AG09309 (cell line): Measurements from ENCODE around the gene BDH1.
"Not testable (repeated sequence)": the region's sequence is repeated elsewhere in the genome, so short reads cannot be mapped to it uniquely, and the experiment has no call there.

Source experiments
- DNase-seq: peaks from one replicate; pipeline ENCODE4 v3.0.0-alpha.2; 2010; ENCODE audit warnings: low read depth
- H3K4me3 ChIP-seq: 2 replicates; pipeline ENCODE4 v1.5.1; 2011; ENCODE audit warnings: mild to moderate bottlenecking, low read depth, low read length, moderate library complexity; ENCODE audit not compliant: control insufficient read depth
- TF ChIP-seq, protein P1 (sequence below): IDR thresholded peaks from 2 replicates; pipeline ENCODE4 v1.5.1; 2011; ENCODE audit warnings: mild to moderate bottlenecking, low read depth, low read length, inconsistent platforms; ENCODE audit not compliant: insufficient read depth, control insufficient read depth; ENCODE audit errors: missing control alignments

The BDH1 gene, protein sequence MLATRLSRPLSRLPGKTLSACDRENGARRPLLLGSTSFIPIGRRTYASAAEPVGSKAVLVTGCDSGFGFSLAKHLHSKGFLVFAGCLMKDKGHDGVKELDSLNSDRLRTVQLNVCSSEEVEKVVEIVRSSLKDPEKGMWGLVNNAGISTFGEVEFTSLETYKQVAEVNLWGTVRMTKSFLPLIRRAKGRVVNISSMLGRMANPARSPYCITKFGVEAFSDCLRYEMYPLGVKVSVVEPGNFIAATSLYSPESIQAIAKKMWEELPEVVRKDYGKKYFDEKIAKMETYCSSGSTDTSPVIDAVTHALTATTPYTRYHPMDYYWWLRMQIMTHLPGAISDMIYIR

DNA sequence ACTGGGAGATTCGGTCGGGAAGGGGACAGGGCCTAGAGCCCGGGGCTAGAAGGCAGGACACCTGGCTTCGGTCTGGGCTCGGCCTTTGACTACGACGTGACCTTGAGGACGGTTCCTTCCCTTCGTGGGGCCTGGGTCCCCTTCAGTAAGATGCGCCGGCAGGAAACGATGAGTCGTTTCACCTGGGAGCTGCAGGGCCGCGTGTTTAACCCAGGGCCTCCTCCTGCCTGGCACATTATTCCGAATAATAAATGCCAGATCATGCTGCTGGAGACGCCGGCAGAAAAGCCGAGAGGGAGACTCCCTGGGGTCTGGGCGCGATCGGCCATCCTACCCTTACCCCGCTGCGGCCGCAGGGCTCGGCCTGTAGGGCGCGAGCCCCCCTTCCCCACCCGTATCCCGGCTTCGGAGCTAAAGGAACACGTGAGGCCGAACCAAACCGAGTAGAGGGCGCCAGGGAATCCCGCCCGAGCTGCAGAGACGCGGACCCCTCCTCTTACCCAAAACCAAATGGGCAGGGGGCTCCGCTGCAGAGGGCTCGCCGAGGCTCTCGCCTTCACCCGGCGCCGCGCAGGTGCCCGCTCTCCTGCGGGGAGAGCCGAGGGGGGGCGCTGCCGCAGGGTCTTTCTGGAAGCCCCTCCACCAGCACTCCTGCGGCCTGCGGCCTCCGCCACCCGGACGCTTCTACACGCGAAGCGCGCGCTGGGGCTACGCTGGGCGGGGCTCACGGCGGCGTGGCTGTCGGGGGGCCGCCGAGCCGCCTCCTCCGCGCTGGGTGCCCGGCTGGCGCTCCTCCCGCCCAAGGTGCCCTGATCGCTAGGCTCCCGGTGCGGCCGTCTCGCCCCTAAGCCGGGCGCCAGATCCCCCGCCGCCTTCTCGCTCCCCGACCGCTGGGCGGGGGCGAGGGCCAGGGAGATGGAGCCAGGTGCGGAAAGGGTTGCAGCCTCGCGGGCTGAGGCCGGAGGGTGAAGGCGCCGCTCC is at the start of gene BDH1:
Gene BDH1 (minus strand): TSS at position 688 of the 981 bp plus-strand sequence. CDS start 9,525 bp downstream, outside the sequence.
- no peak for DNase-seq

DNA sequence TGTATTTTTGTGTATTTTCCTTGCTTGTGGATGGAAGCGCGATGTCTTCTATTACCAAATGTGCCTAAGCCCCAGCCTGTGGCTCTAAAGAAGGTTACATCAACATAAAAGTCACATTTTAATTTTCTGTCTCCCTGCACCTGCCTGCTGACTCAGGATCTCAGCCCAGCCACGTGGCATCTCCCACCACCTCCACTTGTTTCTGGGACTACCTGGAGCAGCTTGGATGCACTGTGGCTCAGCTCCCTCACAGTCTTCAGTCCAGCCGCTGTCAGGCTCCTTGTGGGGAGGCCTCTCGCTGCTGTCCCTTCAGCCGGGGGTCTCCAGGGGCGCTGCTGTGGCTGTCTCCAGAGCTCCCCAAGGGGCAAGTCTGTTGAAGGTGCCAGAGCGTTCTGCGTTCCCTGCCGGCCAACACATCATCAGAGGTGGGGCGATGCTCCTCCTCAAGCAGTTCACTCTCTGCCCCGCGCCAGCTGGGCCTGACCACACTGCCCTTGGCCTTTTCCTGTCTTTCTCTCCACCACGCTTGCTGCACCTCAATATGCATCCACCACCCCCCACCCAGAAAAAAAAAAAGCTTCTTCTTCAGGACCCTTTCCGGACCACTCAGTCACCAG is 47.7 kb upstream of the BDH1 start:
- TF ChIP-seq, protein P1, sequence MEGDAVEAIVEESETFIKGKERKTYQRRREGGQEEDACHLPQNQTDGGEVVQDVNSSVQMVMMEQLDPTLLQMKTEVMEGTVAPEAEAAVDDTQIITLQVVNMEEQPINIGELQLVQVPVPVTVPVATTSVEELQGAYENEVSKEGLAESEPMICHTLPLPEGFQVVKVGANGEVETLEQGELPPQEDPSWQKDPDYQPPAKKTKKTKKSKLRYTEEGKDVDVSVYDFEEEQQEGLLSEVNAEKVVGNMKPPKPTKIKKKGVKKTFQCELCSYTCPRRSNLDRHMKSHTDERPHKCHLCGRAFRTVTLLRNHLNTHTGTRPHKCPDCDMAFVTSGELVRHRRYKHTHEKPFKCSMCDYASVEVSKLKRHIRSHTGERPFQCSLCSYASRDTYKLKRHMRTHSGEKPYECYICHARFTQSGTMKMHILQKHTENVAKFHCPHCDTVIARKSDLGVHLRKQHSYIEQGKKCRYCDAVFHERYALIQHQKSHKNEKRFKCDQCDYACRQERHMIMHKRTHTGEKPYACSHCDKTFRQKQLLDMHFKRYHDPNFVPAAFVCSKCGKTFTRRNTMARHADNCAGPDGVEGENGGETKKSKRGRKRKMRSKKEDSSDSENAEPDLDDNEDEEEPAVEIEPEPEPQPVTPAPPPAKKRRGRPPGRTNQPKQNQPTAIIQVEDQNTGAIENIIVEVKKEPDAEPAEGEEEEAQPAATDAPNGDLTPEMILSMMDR, result no peak
- no peak overlapping the region for H3K4me3 ChIP-seq
- DNase-seq, result no peak

More for the DNA sequence above, at the start of gene BDH1:
- TF ChIP-seq, protein P1, result no peak
- peak within 1 kb of the TSS; percentile 89 for H3K4me3 ChIP-seq

DNA sequence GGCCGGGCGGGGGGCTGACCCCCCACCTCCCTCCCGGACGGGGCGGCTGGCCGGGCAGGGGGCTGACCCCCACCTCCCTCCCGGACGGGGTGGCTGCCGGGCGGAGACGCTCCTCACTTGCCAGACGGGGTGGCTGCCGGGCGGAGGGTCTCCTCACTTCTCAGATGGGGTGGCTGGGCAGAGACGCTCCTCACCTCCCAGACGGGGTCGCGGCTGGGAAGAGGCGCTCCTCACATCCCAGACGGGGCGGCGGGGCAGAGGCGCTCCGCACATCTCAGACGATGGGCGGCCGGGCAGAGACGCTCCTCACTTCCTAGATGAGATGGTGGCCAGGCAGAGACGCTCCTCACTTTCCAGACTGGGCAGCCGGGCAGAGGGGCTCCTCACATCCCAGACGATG is 46.6 kb upstream of the BDH1 start:
- not testable (repeated sequence) for DNase-seq

DNA sequence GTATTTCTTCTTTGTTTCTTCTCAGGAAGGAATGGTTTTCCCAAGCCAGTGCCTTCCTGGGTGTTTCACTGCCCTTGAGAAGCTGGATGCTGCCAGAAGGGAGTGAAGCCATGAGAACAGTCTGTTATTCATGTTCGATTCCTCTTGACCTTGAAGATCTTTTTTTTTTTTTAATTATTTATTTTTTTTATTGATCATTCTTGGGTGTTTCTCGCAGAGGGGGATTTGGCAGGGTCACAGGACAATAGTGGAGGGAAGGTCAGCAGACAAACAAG is 45.7 kb upstream of the BDH1 start:
- not testable (repeated sequence) for H3K4me3 ChIP-seq, DNase-seq

More for the DNA sequence above, 46.6 kb upstream of the BDH1 start:
- H3K4me3 ChIP-seq, result not testable (repeated sequence)

DNA sequence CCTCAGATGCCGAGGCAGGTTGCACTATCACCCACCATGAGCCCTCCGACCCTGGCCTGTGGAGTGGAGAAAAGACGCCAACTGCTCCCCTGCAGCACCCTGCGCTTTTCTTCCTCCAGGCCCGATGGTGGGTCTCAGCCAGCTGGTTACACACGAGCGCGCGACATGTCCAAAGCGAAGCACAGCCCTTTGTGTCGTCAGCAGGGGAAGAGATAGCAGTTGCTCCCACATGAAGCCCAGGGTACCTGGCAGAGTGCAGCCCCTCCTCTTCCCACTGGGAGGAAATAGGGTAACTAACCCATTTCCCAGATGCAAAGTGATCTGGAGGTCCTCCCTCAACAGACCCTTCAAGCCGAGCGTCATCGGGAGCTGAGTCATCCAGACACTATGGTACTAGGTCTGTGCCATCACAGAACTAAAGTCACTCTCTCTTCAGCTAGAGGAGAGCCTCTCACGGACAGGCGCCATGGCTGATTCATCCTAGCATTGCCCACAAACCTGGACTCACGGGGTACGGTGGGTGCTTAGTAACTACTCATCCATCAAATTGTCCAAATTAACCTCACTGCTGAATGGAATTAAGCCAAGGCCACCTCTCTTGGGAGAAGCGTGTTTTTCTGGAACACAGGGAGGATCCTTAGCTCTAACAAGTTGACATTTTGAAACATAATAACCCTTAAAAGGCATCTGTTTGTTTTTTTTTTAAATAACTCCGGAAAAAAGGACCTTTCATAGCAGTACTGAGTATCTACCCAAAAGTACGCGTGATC is 45.2 kb upstream of the BDH1 start:
- no peak overlapping the region for H3K4me3 ChIP-seq
- TF ChIP-seq, protein P1, result no peak
- no peak for DNase-seq

DNA sequence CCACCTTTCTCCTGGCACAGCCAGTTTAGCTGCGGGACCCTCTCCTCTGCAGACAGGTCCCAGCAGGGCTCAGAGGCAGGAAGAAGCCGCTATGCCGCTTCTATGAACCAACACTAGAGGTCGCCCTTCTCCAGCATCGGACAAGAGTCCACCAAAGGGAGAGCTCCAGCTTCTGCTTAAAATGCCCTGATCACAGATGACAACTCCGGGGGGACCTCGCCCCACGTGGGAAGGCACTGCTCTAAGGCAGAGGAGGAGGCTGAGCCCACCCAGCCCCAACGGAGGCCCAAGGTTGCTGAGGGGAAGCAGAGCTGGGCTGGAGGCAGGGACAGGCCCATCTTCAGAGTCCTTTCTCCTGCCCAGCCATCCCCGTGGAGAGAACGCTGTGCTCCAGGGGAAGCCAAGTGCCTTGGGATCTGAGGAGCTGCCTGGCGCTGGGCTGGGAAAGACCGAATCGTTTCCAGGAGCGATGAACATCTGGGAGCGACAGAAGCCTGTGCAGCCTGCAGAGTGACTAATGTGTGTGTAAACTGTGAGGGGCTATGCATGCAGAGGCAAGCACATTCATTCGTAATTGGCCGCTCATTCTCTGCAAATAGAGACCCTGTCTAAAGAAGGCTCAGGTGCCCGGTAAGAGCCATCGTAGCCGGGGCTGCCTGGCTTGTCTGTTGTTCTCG is 43.5 kb upstream of the BDH1 start:
- DNase-seq, result peak; percentile 31
- H3K4me3 ChIP-seq, result peak overlapping the region; percentile 32
- TF ChIP-seq, protein P1, result peak; percentile 92

DNA sequence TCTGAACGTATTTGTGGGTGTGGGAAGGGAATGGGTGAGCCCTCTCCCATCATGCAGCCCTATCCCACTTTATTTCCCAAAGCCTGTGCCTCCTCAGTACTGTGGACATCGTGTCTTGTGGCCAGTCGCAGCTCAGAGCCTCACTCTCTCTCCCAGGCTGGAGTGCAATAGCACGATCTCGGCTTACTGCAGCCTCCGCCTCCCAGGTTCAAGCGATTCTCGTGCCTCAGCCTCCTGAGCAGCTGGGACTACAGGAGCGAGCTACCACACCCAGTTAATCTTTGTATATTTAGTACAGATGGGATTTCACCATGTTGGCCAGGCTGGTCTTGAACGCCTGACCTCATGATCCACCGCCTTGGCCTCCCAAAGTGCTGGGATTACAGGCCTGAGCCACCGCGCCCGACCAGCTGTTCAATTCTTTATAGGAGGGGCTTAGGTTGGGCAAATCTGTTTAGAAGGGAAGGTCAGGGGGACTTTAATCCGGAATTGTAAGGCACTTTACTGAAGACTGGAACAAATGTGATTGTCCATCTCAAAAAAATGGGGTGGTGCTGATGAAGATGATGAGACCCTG is 42.7 kb upstream of the BDH1 start:
- H3K4me3 ChIP-seq, result no peak overlapping the region
- TF ChIP-seq, protein P1, result no peak
- no peak for DNase-seq
